GM19025 (cell line): ENCODE results near the gene UBE2E1.

Experiments used
- ATAC-seq: cut with Tn5 transposase; IDR thresholded peaks from one replicate; pipeline ENCODE4 v1.9.1; 2021; ENCODE audit warnings: mild to moderate bottlenecking, low read depth, moderate library complexity; ENCODE audit not compliant: unreplicated experiment

Gene UBE2E1

GRCh38 chr3:23940775-23941174 is 135.0 kb downstream of the UBE2E1 start:
- ATAC-seq = no peak
